Endothelial cell (in vitro differentiated cells): Measurements from ENCODE around the gene SLC29A3. TPM values are rescaled to one million over a fixed set of nuclear protein-coding genes. Genes with fewer than 3 reads are reported as not detected.

Experiments
- DNase-seq: peaks from one replicate; pipeline ENCODE4 v3.0.0; 2021; ENCODE audit warnings: low spot score
- H3K27ac Mint-ChIP-seq: one replicate; pipeline ENCODE4 v1.8.0; 2021; ENCODE audit warnings: mixed read lengths, inconsistent platforms; ENCODE audit not compliant: unreplicated experiment
- H3K27me3 Mint-ChIP-seq: one replicate; pipeline ENCODE4 v1.8.0; 2021; ENCODE audit warnings: mild to moderate bottlenecking, moderate library complexity, mixed read lengths, inconsistent platforms; ENCODE audit not compliant: unreplicated experiment
- H3K36me3 Mint-ChIP-seq: one replicate; pipeline ENCODE4 v1.8.0; 2021; ENCODE audit warnings: mild to moderate bottlenecking, low read depth, mixed read lengths, inconsistent platforms; ENCODE audit not compliant: unreplicated experiment
- H3K4me1 Mint-ChIP-seq: one replicate; pipeline ENCODE4 v1.8.0; 2021; ENCODE audit warnings: mild to moderate bottlenecking, mixed read lengths, inconsistent platforms; ENCODE audit not compliant: unreplicated experiment
- H3K4me3 Mint-ChIP-seq: one replicate; pipeline ENCODE4 v1.8.0; 2021; ENCODE audit warnings: mild to moderate bottlenecking, mixed read lengths, inconsistent platforms; ENCODE audit not compliant: unreplicated experiment
- H3K9me3 Mint-ChIP-seq: one replicate; pipeline ENCODE4 v1.8.0; 2021; ENCODE audit warnings: mixed read lengths, inconsistent platforms; ENCODE audit not compliant: unreplicated experiment
- CTCF ChIP-seq: fragments of 200-600 bp; sonication (generic); IDR thresholded peaks from one replicate; pipeline ENCODE4 v1.5.0; 2021; ENCODE audit warnings: antibody characterized with exemption; ENCODE audit not compliant: unreplicated experiment
- long read RNA-seq: library from polyadenylated mRNA; unstranded; transcript quantifications from one replicate; pipeline ENCODE4 v2.0.0, GENCODE V29; 2020; ENCODE audit not compliant: unreplicated experiment
- total RNA-seq: library from RNA; stranded (reverse); fragmentation: NEBNext Ultra II Directional; extraction: Animal tissue kit (Norgen Biotek cat#: 25700); gene quantifications from one replicate; pipeline ENCODE4 v1.2.1, GENCODE V29; 2021; ENCODE audit not compliant: unreplicated experiment

The SLC29A3 gene
- total RNA-seq = 11.7 TPM
- long read RNA-seq, transcript SLC29A3-205 (6 exons, 2,262 nt) = major isoform, 14 of 18 reads
- long read RNA-seq, partial matches to known transcripts = 1 of 18 reads
- long read RNA-seq, other reads (novel, unspliced or antisense) = 2 of 18 reads

- peak within 1 kb of the TSS; percentile 94 for H3K4me3 Mint-ChIP-seq
- H3K27ac Mint-ChIP-seq = peak within 1 kb of the TSS; percentile 64
- DNase-seq = peak; percentile 84
These were observed at the start of gene SLC29A3 for GRCh38 chr10:71319042-71319799. SLC29A3 (plus strand) TSS chr10:71319259; CDS start chr10:71319310, 51 bp downstream.

GRCh38 chr10:71269301-71270288 is 49.5 kb upstream of the SLC29A3 start:
- DNase-seq = no peak
- Mint-ChIP-seq H3K27ac (peak overlapping the region; percentile 68), H3K4me3 (peak overlapping the region; percentile 53), H3K36me3 (peaks cover 22% of the 10 kb centered on the region), H3K27me3 (peaks cover 28% of the 10 kb centered on the region), H3K4me1 (peaks cover 77% of the 10 kb centered on the region), H3K9me3 (no peaks in the 10 kb centered on the region)
- TF ChIP-seq CTCF = no peak

More at GRCh38 chr10:71319042-71319799, at the start of gene SLC29A3:
- Mint-ChIP-seq H3K36me3 (peaks cover 6% of the 10 kb centered on the region), H3K27me3 (peaks cover 3% of the 10 kb centered on the region), H3K9me3 (no peaks in the 10 kb centered on the region), H3K4me1 (peaks cover 17% of the 10 kb centered on the region)
- TF ChIP-seq CTCF = peak; percentile 27

GRCh38 chr10:71270301-71271220 is 48.5 kb upstream of the SLC29A3 start:
- H3K4me1 Mint-ChIP-seq = peaks cover 77% of the 10 kb centered on the region
- peak; percentile 63 for DNase-seq
- H3K4me3 Mint-ChIP-seq = no peak overlapping the region
- peaks cover 29% of the 10 kb centered on the region for H3K27me3 Mint-ChIP-seq
- H3K36me3 Mint-ChIP-seq = peaks cover 23% of the 10 kb centered on the region
- H3K27ac Mint-ChIP-seq = peak overlapping the region; percentile 85
- TF ChIP-seq CTCF = peak; percentile 50
- no peaks in the 10 kb centered on the region for H3K9me3 Mint-ChIP-seq

- TF ChIP-seq CTCF = no peak
- H3K4me1 Mint-ChIP-seq = peaks cover 72% of the 10 kb centered on the region
- H3K27ac Mint-ChIP-seq = peak overlapping the region; percentile 57
These were observed 47.4 kb upstream of the SLC29A3 start for GRCh38 chr10:71271662-71272055.

More at GRCh38 chr10:71271662-71272055, 47.4 kb upstream of the SLC29A3 start:
- peaks cover 29% of the 10 kb centered on the region for H3K27me3 Mint-ChIP-seq
- no peak for DNase-seq
- no peaks in the 10 kb centered on the region for H3K9me3 Mint-ChIP-seq
- peaks cover 22% of the 10 kb centered on the region for H3K36me3 Mint-ChIP-seq
- no peak overlapping the region for H3K4me3 Mint-ChIP-seq
